Measurements from ENCODE around the gene S1PR2. TPM values are rescaled to one million over a fixed set of nuclear protein-coding genes. Genes with fewer than 3 reads are reported as not detected.
A peak's percentile ranks its signal among the peaks of the same experiment; 100 is the strongest.

Gene S1PR2
- 13.2 and 18.8 TPM in 2 replicates for total RNA-seq (2012; rRNA removed)

GRCh38 chr19:10230861-10231611 is at the start of gene S1PR2:
S1PR2 (minus strand) TSS chr19:10231331; CDS start chr19:10224905, 6,426 bp downstream.
- Histone ChIP-seq H3K9me3 (replicated peaks; ENCODE audit: low read length) (no peaks in the 10 kb centered on the region), H3K9ac (ENCODE audit: low read depth, low read length) (peak within 1 kb of the TSS; percentile 89), H3K4me3 (ENCODE audit: low read length) (peak within 1 kb of the TSS; percentile 87), H3K4me2 (ENCODE audit: low read length) (peak within 1 kb of the TSS; percentile 99), H3K36me3 (ENCODE audit: insufficient read depth, low read length) (no peaks in the 10 kb centered on the region), H3K27me3 (ENCODE audit: control insufficient read depth, insufficient read depth, low read length) (no peaks in the 10 kb centered on the region), H3K4me1 (ENCODE audit: control insufficient read depth, insufficient read depth, low read length) (peaks cover 19% of the 10 kb centered on the region)

- Histone ChIP-seq H3K27me3 (ENCODE audit: control insufficient read depth, insufficient read depth, low read length) (no peaks in the 10 kb centered on the region), H3K4me3 (ENCODE audit: low read length) (no peak overlapping the region), H3K4me2 (ENCODE audit: low read length) (no peak overlapping the region), H3K9me3 (replicated peaks; ENCODE audit: low read length) (no peaks in the 10 kb centered on the region), H3K36me3 (ENCODE audit: insufficient read depth, low read length) (no peaks in the 10 kb centered on the region), H3K4me1 (ENCODE audit: control insufficient read depth, insufficient read depth, low read length) (peaks cover 5% of the 10 kb centered on the region), H3K9ac (ENCODE audit: low read depth, low read length) (no peak overlapping the region)
Observed at GRCh38 chr19:10279737-10280442, 48.8 kb upstream of the S1PR2 start.

- Histone ChIP-seq H3K4me3 (ENCODE audit: low read length) (no peak overlapping the region), H3K36me3 (ENCODE audit: insufficient read depth, low read length) (no peaks in the 10 kb centered on the region), H3K4me2 (ENCODE audit: low read length) (no peak overlapping the region), H3K9me3 (replicated peaks; ENCODE audit: low read length) (no peaks in the 10 kb centered on the region), H3K9ac (ENCODE audit: low read depth, low read length) (no peak overlapping the region), H3K4me1 (ENCODE audit: control insufficient read depth, insufficient read depth, low read length) (peaks cover 5% of the 10 kb centered on the region), H3K27me3 (ENCODE audit: control insufficient read depth, insufficient read depth, low read length) (no peaks in the 10 kb centered on the region)
Observed at GRCh38 chr19:10278935-10279334, 47.8 kb upstream of the S1PR2 start.

- no peak overlapping the region for H3K9ac ChIP-seq (ENCODE audit: low read depth, low read length)
- no peaks in the 10 kb centered on the region for H3K36me3 ChIP-seq (ENCODE audit: insufficient read depth, low read length)
- H3K4me3 ChIP-seq (ENCODE audit: low read length) = no peak overlapping the region
- H3K9me3 ChIP-seq (replicated peaks; ENCODE audit: low read length) = no peaks in the 10 kb centered on the region
- no peaks in the 10 kb centered on the region for H3K27me3 ChIP-seq (ENCODE audit: control insufficient read depth, insufficient read depth, low read length)
- no peak overlapping the region for H3K4me2 ChIP-seq (ENCODE audit: low read length)
- peaks cover 5% of the 10 kb centered on the region for H3K4me1 ChIP-seq (ENCODE audit: control insufficient read depth, insufficient read depth, low read length)
Observed at GRCh38 chr19:10277795-10278589, 46.9 kb upstream of the S1PR2 start.

- H3K27me3 ChIP-seq (ENCODE audit: control insufficient read depth, insufficient read depth, low read length) = peaks cover 25% of the 10 kb centered on the region
- no peak overlapping the region for H3K4me3 ChIP-seq (ENCODE audit: low read length)
- H3K4me2 ChIP-seq (ENCODE audit: low read length) = no peak overlapping the region
- H3K9me3 ChIP-seq (replicated peaks; ENCODE audit: low read length) = no peaks in the 10 kb centered on the region
- H3K36me3 ChIP-seq (ENCODE audit: insufficient read depth, low read length) = no peaks in the 10 kb centered on the region
- H3K9ac ChIP-seq (ENCODE audit: low read depth, low read length) = no peak overlapping the region
- H3K4me1 ChIP-seq (ENCODE audit: control insufficient read depth, insufficient read depth, low read length) = peaks cover 18% of the 10 kb centered on the region
Observed at GRCh38 chr19:10274589-10274988, 43.5 kb upstream of the S1PR2 start.

- H3K36me3 ChIP-seq (ENCODE audit: insufficient read depth, low read length) = no peaks in the 10 kb centered on the region
- no peak overlapping the region for H3K4me2 ChIP-seq (ENCODE audit: low read length)
- H3K4me3 ChIP-seq (ENCODE audit: low read length) = peak overlapping the region; percentile 66
- H3K27me3 ChIP-seq (ENCODE audit: control insufficient read depth, insufficient read depth, low read length) = peaks cover 25% of the 10 kb centered on the region
- peaks cover 14% of the 10 kb centered on the region for H3K4me1 ChIP-seq (ENCODE audit: control insufficient read depth, insufficient read depth, low read length)
- H3K9ac ChIP-seq (ENCODE audit: low read depth, low read length) = no peak overlapping the region
- H3K9me3 ChIP-seq (replicated peaks; ENCODE audit: low read length) = no peaks in the 10 kb centered on the region
Observed at GRCh38 chr19:10271543-10272086, 40.5 kb upstream of the S1PR2 start.

GRCh38 chr19:10270616-10271394 is 39.7 kb upstream of the S1PR2 start, which contains the start of gene ICAM1:
ICAM1 (plus strand) TSS chr19:10271120; CDS start chr19:10271160, 40 bp downstream.
- Histone ChIP-seq H3K27me3 (ENCODE audit: control insufficient read depth, insufficient read depth, low read length) (peaks cover 25% of the 10 kb centered on the region), H3K4me3 (ENCODE audit: low read length) (peak within 1 kb of the TSS; percentile 66), H3K4me1 (ENCODE audit: control insufficient read depth, insufficient read depth, low read length) (peaks cover 14% of the 10 kb centered on the region), H3K9ac (ENCODE audit: low read depth, low read length) (peak within 1 kb of the TSS; percentile 35), H3K9me3 (replicated peaks; ENCODE audit: low read length) (no peaks in the 10 kb centered on the region), H3K36me3 (ENCODE audit: insufficient read depth, low read length) (no peaks in the 10 kb centered on the region), H3K4me2 (ENCODE audit: low read length) (peak within 1 kb of the TSS; percentile 76)

GRCh38 chr19:10270180-10270615 is 39.1 kb upstream of the S1PR2 start:
- peak overlapping the region; percentile 66 for H3K4me3 ChIP-seq (ENCODE audit: low read length)
- no peaks in the 10 kb centered on the region for H3K36me3 ChIP-seq (ENCODE audit: insufficient read depth, low read length)

GRCh38 chr19:10269333-10270179 is 38.4 kb upstream of the S1PR2 start:
- H3K4me2 ChIP-seq (ENCODE audit: low read length) = peak overlapping the region; percentile 76
- H3K9me3 ChIP-seq (replicated peaks; ENCODE audit: low read length) = no peaks in the 10 kb centered on the region
- peak overlapping the region; percentile 35 for H3K9ac ChIP-seq (ENCODE audit: low read depth, low read length)
- peak overlapping the region; percentile 66 for H3K4me3 ChIP-seq (ENCODE audit: low read length)
- H3K4me1 ChIP-seq (ENCODE audit: control insufficient read depth, insufficient read depth, low read length) = peaks cover 14% of the 10 kb centered on the region
- H3K27me3 ChIP-seq (ENCODE audit: control insufficient read depth, insufficient read depth, low read length) = peaks cover 25% of the 10 kb centered on the region
- no peaks in the 10 kb centered on the region for H3K36me3 ChIP-seq (ENCODE audit: insufficient read depth, low read length)

More at GRCh38 chr19:10270180-10270615, 39.1 kb upstream of the S1PR2 start:
- H3K9me3 ChIP-seq (replicated peaks; ENCODE audit: low read length) = no peaks in the 10 kb centered on the region
- H3K4me2 ChIP-seq (ENCODE audit: low read length) = peak overlapping the region; percentile 76
- H3K9ac ChIP-seq (ENCODE audit: low read depth, low read length) = peak overlapping the region; percentile 35
- H3K4me1 ChIP-seq (ENCODE audit: control insufficient read depth, insufficient read depth, low read length) = peaks cover 14% of the 10 kb centered on the region
- H3K27me3 ChIP-seq (ENCODE audit: control insufficient read depth, insufficient read depth, low read length) = peaks cover 25% of the 10 kb centered on the region

GRCh38 chr19:10268071-10268470 is 36.9 kb upstream of the S1PR2 start:
- Histone ChIP-seq H3K4me3 (ENCODE audit: low read length) (no peak overlapping the region), H3K36me3 (ENCODE audit: insufficient read depth, low read length) (no peaks in the 10 kb centered on the region), H3K4me2 (ENCODE audit: low read length) (no peak overlapping the region), H3K9me3 (replicated peaks; ENCODE audit: low read length) (no peaks in the 10 kb centered on the region), H3K4me1 (ENCODE audit: control insufficient read depth, insufficient read depth, low read length) (peaks cover 14% of the 10 kb centered on the region), H3K9ac (ENCODE audit: low read depth, low read length) (no peak overlapping the region), H3K27me3 (ENCODE audit: control insufficient read depth, insufficient read depth, low read length) (peaks cover 25% of the 10 kb centered on the region)

Measured in skeletal muscle satellite cell (primary cell).